ENCODE measurements around the gene RALY.

Gene RALY

DNA sequence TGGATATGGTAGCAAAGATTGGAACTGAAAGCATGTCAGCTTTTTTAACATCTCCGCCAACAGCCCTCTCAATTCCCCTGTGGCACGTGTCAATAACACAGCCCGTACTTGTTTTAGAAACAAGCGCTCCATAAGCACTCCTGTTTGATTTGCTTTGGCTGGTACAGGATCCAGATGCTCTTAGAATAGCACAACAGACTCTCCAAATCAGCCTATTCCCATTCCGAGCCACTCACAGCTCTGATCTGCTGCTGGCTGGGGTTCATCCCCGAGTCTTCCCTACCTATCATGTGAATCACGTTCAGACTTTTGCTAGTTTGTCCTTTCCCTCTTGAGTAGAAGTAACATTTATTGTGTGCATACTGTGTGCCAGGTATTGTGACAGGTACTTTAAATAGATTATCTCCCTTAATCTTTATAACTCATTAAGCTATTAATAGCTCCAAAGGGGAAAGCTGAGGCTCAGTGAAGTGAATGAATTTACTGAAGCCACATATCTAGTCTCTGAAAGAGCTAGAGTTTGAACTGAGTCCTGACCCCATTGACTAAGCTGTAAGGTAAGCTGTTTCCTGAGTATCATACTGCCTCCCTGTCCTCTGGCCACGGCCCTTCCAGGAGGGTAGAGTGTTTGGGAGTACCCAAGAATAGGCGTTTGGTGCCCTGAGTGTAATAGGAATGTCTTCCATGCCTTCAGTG is 46.7 kb downstream of the RALY start:
- H3K4me2 ChIP-seq (ENCODE audit: low read depth, low read length, poor library complexity, severe bottlenecking), result no peak overlapping the region

DNA sequence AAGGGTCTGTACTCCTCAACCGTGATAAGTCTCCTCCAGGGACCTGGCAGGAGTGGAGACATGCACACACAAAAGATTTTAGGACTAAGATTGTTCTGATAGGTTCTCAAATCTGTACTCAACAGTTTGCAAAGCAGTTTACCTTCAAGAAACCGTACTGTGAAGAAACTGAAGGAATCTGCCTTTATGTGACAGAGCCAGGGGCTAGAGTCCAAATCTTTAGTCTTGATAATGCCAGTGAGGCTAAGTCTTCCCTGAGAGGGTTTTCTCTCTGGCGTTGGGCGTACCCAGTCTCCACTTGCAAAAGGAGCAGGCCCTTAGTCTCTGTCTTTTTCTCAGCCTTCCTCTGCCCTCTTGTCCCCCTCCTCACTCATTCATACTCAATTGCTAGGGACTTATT is 47.5 kb downstream of the RALY start:
- no peak for TF ChIP-seq EZH2phosphoT487 (IDR thresholded peaks at IDR 0.05; ENCODE audit: borderline replicate concordance)
- TF ChIP-seq, protein P1, sequence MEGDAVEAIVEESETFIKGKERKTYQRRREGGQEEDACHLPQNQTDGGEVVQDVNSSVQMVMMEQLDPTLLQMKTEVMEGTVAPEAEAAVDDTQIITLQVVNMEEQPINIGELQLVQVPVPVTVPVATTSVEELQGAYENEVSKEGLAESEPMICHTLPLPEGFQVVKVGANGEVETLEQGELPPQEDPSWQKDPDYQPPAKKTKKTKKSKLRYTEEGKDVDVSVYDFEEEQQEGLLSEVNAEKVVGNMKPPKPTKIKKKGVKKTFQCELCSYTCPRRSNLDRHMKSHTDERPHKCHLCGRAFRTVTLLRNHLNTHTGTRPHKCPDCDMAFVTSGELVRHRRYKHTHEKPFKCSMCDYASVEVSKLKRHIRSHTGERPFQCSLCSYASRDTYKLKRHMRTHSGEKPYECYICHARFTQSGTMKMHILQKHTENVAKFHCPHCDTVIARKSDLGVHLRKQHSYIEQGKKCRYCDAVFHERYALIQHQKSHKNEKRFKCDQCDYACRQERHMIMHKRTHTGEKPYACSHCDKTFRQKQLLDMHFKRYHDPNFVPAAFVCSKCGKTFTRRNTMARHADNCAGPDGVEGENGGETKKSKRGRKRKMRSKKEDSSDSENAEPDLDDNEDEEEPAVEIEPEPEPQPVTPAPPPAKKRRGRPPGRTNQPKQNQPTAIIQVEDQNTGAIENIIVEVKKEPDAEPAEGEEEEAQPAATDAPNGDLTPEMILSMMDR (conservative IDR thresholded peaks at IDR 0.05; ENCODE audit: low read length), result no peak
- no peak overlapping the region for H3K4me2 ChIP-seq (ENCODE audit: low read depth, low read length, poor library complexity, severe bottlenecking)
- H3F3A ChIP-seq (ENCODE audit: low read depth), result no peaks in the 10 kb centered on the region
- H3K4me3 ChIP-seq (ENCODE audit: low read length, poor library complexity, severe bottlenecking), result no peak overlapping the region
- H3K4me1 ChIP-seq (ENCODE audit: insufficient read depth, low read length, poor library complexity, severe bottlenecking), result peaks cover 13% of the 10 kb centered on the region
- H3K9me3 ChIP-seq (ENCODE audit: insufficient read depth, low read depth, low read length), result no peaks in the 10 kb centered on the region
- H3K9me2 ChIP-seq (replicated peaks; ENCODE audit: low read depth, low read length), result no peaks in the 10 kb centered on the region
- no peak overlapping the region for H3K9ac ChIP-seq (ENCODE audit: low read depth, low read length, poor library complexity, severe bottlenecking)
- no peak overlapping the region for H2AFZ ChIP-seq (ENCODE audit: low read length)
- no peaks in the 10 kb centered on the region for H3K27me3 ChIP-seq (ENCODE audit: insufficient read depth, low read length, poor library complexity, severe bottlenecking)
- H3K36me3 ChIP-seq (ENCODE audit: insufficient read depth, low read length), result peaks cover 11% of the 10 kb centered on the region; the same call in 1 of the 2 replicates
- peaks cover 94% of the 10 kb centered on the region for H4K20me1 ChIP-seq (ENCODE audit: insufficient read depth, low read length, poor library complexity, severe bottlenecking)
- H3K79me2 ChIP-seq (ENCODE audit: insufficient read depth, low read length), result peaks cover 99% of the 10 kb centered on the region

More for the DNA sequence above, 46.7 kb downstream of the RALY start:
- Histone ChIP-seq H3K9me2 (replicated peaks; ENCODE audit: low read depth, low read length) (no peaks in the 10 kb centered on the region), H3K9me3 (ENCODE audit: insufficient read depth, low read depth, low read length) (no peaks in the 10 kb centered on the region), H3K4me3 (ENCODE audit: low read length, poor library complexity, severe bottlenecking) (no peak overlapping the region), H3F3A (ENCODE audit: low read depth) (no peaks in the 10 kb centered on the region), H3K36me3 (ENCODE audit: insufficient read depth, low read length) (peaks cover 6% of the 10 kb centered on the region; the same call in 1 of the 2 replicates), H3K4me1 (ENCODE audit: insufficient read depth, low read length, poor library complexity, severe bottlenecking) (peaks cover 13% of the 10 kb centered on the region), H4K20me1 (ENCODE audit: insufficient read depth, low read length, poor library complexity, severe bottlenecking) (peaks cover 94% of the 10 kb centered on the region), H3K9ac (ENCODE audit: low read depth, low read length, poor library complexity, severe bottlenecking) (no peak overlapping the region), H3K27me3 (ENCODE audit: insufficient read depth, low read length, poor library complexity, severe bottlenecking) (no peaks in the 10 kb centered on the region), H3K79me2 (ENCODE audit: insufficient read depth, low read length) (peaks cover 99% of the 10 kb centered on the region), H2AFZ (ENCODE audit: low read length) (no peak overlapping the region)
- TF ChIP-seq EZH2phosphoT487 (IDR thresholded peaks at IDR 0.05; ENCODE audit: borderline replicate concordance), result no peak
- TF ChIP-seq, protein P1 (conservative IDR thresholded peaks at IDR 0.05; ENCODE audit: low read length), result no peak

DNA sequence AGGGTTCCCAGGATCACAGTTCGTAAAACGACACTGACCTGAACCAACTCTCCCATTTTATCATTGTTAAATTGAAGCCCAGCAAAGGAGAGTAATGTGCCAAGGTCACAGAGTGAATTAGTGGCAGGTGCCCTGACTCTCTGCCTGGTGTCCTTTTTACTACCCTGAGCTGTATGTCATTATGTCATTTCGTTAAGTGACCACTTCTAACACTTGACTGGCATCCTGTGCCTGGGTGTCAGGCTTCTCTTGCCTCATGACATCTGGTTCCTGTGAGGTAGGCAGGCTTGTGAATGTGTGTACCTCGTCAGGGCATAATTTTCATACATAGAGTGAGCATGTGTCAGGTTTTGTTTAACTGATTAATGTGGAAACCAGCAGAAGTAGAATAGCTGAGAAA is 48.6 kb downstream of the RALY start:
- no peaks in the 10 kb centered on the region for H3K9me3 ChIP-seq (ENCODE audit: insufficient read depth, low read depth, low read length)
- H3K79me2 ChIP-seq (ENCODE audit: insufficient read depth, low read length), result peaks cover 98% of the 10 kb centered on the region
- H3K4me1 ChIP-seq (ENCODE audit: insufficient read depth, low read length, poor library complexity, severe bottlenecking), result peaks cover 9% of the 10 kb centered on the region
- H2AFZ ChIP-seq (ENCODE audit: low read length), result no peak overlapping the region
- no peak overlapping the region for H3K9ac ChIP-seq (ENCODE audit: low read depth, low read length, poor library complexity, severe bottlenecking)
- H3K4me2 ChIP-seq (ENCODE audit: low read depth, low read length, poor library complexity, severe bottlenecking), result no peak overlapping the region
- H3F3A ChIP-seq (ENCODE audit: low read depth), result no peaks in the 10 kb centered on the region
- H4K20me1 ChIP-seq (ENCODE audit: insufficient read depth, low read length, poor library complexity, severe bottlenecking), result peaks cover 93% of the 10 kb centered on the region
- no peaks in the 10 kb centered on the region for H3K9me2 ChIP-seq (replicated peaks; ENCODE audit: low read depth, low read length)
- TF ChIP-seq, protein P1 (conservative IDR thresholded peaks at IDR 0.05; ENCODE audit: low read length), result no peak
- no peak for TF ChIP-seq EZH2phosphoT487 (IDR thresholded peaks at IDR 0.05; ENCODE audit: borderline replicate concordance)
- no peak overlapping the region for H3K4me3 ChIP-seq (ENCODE audit: low read length, poor library complexity, severe bottlenecking)
- peaks cover 15% of the 10 kb centered on the region; the same call in 1 of the 2 replicates for H3K36me3 ChIP-seq (ENCODE audit: insufficient read depth, low read length)
- H3K27me3 ChIP-seq (ENCODE audit: insufficient read depth, low read length, poor library complexity, severe bottlenecking), result no peaks in the 10 kb centered on the region

All from Loucy (cell line).